Panc1 (cell line): Measurements from ENCODE around the gene WFS1.

Source experiments
- CTCF ChIP-seq: fragments of 450-650 bp; IDR thresholded peaks from 2 replicates; pipeline ENCODE4 v1.5.1; 2017; ENCODE audit warnings: mild to moderate bottlenecking
- POLR2AphosphoS5 ChIP-seq: IDR thresholded peaks from 2 replicates; pipeline ENCODE4 v1.6.1; 2012; ENCODE audit warnings: mild to moderate bottlenecking, low read depth, low read length, moderate library complexity
- REST ChIP-seq, 2 experiments: IDR thresholded peaks; 2 replicates each; pipeline ENCODE4 v1.6.1; 2011 to 2012; ENCODE audit warnings: low read depth in 2 of 2, control low read depth in 1 of 2, low read length in 1 of 2, mild to moderate bottlenecking in 1 of 2, moderate library complexity in 1 of 2; ENCODE audit not compliant: insufficient read depth in 1 of 2

- TF ChIP-seq CTCF (no peak), POLR2AphosphoS5 (peak; percentile 43; the same call in 1 of the 2 replicates), REST (IDR thresholded peaks at IDR 0.05; ENCODE audit: insufficient read depth in 1 of 2, low read depth in 2 of 2, low read length in 1 of 2) (0 out of 4 replicates have a peak, but pooled peaks of 1 of the 2 experiments have one; percentile 31)
Observed at GRCh38 chr4:6269616-6270511, at the start of gene WFS1.
